HG03432 (cell line): ENCODE results near the gene MIS12.
A peak's percentile ranks its signal among the peaks of the same experiment; 100 is the strongest.

Experiments used
- ATAC-seq: cut with Tn5 transposase; IDR thresholded peaks from one replicate; pipeline ENCODE4 v1.9.1; 2021; ENCODE audit warnings: mild to moderate bottlenecking, moderate library complexity; ENCODE audit not compliant: unreplicated experiment

The MIS12 gene

DNA sequence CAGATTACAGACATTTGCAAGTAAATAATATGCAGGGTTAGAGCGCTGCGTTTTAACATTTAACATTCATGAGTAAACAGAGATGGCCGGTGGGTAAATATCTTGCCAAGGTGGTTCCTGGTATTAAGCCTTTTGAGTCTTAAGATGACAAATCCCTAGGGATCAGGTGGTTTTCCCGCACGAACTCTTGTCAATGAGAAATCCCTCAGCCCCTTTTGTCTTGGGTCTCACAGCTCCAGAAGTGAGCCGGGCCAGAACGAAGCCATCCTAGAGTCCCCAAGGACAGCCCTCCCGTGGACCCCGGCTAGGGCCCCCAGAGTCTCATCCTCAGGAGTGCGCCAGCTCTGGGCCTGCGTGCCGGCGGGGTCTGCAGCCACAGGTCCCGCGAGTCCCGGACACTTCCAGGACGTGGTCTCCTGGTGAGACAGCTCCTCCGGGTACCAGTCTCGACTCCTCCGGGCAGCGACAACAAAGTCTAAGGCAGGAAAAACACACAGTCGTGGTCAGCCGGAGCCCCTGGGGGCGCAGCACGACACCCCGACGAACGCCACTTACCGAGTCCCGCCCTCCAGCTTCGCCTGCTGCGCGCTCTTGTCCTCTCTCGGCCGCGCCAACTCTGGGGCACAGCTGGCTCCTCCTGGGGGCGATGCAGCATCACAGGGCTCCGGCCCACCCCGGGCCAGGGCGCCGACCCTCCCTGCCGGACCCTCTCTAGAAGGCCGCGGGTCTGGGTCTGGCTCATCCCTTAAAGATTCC lies 13.3 kb downstream of the MIS12 start:
- ATAC-seq: no peak

DNA sequence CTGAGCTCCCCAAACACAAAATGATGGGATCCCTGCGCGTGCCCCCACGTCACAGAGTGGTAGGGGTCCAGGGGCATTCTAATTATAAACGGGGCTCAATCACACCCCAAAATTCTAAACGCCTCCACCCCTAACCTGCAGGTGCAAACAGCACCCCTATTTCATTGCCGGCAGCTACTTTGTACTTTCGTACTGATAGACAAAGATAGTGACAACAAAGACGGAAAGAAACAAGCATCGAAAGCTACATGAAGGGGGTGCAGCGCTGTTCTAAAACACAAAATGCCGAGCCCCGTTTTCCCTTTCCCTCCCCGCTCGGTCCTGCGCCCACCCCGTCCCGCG lies 13.9 kb downstream of the MIS12 start:
- ATAC-seq: no peak

DNA sequence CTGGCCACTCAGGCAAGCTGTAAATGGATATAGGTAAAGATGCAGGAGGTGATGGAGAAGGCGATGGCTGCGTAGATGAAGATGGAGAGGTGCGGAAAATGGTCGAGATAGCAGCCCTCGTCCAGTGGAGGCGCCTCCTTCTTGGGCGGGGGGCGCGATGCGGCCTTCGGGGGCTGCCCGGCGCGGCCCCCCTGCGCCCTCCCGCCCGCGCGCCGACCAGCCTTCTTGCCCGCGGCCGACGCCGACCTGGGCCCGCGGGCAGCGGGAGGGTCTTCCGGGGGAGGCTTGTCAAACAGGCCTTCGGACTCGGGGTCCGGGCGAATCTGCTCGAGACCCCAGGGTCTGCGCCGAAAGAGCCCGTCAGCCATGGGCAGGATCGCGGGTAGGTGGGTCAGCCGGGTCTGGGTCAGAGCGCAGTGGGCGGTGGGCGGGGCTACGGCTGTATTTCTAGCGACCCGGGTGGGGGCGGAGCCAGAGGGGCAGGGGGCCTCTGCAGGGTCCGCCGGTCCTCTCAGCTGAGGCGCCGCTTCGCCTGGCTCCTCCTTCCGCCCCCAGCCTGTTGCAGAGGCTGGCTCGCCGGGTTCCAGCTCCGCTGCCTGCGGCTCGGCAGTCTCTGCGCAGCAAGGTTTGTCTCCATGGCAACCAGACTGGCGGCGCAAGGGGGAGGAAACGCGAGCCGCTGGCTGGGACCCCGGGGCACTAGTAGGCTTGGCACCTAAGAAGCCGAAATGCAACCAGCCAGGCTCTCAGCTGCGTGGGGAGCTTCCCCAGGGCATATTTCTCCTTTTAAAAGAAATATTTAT lies 14.4 kb downstream of the MIS12 start:
- ATAC-seq: no peak

DNA sequence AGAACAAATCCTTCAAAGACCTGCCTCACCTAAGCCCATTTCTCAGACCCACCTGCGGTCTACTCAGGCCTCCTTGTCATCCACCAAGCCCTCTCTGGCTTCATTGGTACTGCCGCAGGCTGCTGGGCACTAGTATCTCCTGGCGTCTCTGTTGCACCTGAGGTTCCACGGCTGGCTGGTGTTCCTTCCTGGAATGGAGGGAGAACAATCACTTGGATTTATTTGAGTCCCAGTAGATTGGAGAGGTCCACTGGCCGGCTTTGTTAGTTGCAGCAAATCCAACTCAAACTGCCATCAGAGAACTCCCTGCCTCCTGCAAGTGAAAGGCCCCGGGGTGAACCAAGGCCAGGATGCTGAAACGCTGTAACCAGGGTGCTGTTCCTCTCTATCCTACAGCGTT lies 15.3 kb downstream of the MIS12 start:
- ATAC-seq: no peak

DNA sequence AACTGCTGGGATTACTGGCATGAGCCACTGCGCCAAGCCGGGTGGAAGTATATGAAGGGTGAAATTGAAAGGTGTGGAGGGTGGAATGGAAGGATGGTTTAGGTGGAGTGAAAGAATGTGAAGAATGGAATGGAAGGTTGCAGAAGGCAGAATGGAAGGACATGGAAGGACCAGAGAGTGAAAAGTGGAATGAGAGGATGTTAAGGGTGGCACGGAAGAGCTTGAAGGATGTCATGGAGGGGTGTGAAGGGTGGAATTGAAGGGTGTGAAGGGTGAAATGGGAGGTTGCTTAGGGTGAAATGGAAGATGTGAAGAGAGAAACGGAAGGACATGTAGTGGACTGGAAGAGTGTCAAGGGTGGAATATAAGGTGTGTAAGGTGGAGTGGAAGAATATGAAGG lies 16.2 kb downstream of the MIS12 start:
- ATAC-seq: no peak

DNA sequence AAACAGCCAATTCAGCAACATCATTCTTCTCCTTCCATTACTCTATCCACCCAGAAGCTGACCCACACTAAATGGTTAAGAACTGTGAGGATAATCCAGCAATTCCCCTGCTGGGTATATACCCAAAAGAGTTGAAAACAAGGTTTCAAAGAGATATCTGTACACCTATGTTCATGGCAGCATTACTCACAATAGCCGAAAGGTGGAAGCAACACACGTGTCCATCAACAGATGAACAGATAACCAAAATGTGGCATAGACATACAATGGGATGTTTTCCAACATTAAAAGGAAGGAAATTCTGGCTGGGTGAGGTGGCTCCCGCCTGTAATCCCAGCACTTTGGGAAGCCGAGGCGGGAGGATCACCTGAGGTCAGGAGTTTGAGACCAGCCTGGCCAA lies 19.9 kb downstream of the MIS12 start:
- no peak for ATAC-seq

DNA sequence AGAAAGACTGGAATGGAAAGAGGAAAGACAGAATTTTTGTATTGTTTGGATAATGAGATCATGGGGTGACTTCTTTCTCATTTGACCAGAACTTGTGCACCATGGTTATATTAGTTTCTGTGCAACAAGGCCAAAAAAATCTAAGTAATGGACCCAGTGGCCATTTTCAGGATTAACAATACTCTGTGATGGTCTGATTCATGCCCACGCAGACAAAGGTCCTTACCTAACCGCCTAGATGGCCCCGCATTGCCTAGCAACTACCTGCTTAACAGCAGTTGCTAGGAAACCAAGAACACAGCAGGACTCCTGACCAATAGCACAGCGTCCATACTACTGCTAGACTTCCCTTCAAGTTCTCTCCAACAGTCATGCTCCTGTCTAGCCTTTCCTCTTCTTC lies 22.4 kb downstream of the MIS12 start:
- ATAC-seq: no peak

DNA sequence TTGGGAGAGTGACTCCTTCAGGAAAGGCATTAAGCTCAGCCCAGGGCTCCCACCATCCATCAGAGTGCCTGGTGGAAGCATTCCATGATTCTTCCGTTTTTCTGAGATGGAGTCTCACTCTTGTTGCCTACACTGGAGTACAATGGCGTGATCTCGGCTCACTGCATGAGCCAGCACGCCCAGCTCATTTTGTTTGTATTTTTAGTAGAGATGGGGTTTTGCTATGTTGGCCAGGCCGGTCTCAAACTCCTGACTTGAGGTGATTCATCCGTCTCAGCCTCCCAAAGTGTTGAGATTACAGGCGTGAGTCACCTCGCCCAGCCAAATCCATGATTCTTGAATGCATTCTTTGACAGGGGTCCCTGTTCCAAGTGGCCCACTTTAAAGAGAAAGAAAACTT lies 23.1 kb downstream of the MIS12 start:
- no peak for ATAC-seq

DNA sequence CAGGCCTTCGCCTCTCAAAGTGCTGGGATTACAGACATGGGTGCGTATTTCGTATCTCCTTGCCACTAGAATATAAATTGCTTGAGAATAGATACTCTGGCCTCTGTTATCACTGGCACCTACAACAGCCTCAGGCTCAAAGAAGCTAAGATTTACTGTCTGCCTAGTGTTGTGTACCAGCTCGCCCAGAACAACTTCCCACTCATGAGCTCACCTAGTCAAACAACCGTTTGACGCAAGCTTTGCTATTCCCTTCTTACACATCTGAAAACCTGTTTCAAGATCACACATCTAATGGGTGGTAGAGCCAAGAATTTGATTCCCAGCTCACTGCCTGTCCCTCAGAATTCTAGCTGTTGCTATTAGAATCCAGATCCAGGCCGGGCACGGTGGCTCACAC lies 24.4 kb downstream of the MIS12 start:
- no peak for ATAC-seq

DNA sequence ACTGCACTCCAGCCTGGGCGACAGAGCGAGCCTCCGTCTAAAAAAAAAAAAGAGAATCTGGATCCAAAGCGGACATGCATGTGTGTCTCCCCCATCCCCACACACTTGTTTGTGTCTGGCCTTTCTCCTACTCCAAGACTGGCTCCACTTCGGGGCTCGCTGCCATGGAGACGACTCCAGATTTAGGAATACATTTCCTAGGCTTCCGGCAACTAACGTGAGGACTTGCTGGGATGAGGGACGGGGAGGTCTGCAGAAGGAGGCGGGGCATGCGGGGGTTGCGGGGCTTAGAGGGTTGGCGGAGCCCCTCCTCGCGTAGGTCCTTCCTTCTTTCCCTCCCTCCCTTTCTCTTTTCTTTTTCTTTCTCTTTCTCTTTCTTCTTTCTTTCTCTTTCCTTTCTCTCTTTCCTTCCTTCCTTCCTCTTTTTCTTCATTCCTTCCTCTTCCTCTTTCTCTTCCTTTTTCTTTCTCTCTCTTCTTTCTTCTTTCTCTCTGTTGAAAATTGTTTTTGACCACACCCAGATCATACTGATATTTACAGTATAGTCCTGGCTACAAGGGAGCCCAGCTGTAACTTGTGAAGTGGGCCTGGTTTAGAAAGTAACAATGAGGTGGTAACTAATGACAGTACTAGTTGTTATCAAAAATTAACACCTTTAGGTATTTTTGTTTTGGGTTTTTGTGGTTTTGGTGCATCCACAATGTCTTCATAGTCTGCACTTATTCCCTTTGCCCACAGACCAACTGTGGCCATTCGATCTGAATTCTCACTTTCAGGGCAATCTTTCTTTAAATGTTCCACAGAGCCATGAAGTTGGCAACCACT lies 25.2 kb downstream of the MIS12 start:
- no peak for ATAC-seq

DNA sequence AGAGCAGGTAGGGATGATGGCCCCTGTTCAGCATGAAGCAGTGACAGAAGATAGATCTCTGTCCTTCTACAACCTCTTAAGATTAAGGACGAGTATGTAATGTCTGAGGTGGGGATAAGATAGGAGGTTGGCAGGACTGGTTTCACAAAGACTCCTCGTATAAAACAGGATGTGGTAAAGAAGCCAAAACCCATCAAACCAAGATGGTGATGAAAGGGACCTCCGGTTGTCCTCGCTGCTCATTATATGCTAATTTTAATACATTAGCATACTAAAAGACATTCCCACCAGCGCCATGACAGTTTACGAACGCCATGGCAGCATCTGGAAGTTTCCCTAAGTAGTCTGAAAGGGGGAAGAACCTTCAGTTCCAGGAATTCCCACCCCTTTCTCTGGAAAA lies 27.3 kb downstream of the MIS12 start:
- ATAC-seq: no peak

DNA sequence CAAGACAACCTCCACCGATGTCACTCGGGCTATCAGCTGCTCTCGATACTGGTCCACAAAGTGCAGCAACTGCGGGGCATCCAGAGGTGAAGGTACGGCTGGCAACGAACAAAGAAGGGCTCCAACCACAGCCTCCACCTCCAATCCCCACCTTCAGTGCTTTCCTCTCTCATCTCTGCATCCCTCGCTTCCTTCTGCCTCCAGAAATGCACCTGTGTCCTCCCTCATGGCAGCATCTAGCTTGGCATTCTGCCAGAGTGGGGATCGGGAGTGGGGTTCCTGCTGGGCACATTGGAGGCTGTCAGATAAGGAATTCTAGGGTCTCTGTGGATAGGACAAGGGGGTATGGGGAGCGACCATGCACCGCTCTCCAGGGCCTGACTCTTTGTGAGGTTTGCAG lies 28.6 kb downstream of the MIS12 start:
- ATAC-seq: no peak

DNA sequence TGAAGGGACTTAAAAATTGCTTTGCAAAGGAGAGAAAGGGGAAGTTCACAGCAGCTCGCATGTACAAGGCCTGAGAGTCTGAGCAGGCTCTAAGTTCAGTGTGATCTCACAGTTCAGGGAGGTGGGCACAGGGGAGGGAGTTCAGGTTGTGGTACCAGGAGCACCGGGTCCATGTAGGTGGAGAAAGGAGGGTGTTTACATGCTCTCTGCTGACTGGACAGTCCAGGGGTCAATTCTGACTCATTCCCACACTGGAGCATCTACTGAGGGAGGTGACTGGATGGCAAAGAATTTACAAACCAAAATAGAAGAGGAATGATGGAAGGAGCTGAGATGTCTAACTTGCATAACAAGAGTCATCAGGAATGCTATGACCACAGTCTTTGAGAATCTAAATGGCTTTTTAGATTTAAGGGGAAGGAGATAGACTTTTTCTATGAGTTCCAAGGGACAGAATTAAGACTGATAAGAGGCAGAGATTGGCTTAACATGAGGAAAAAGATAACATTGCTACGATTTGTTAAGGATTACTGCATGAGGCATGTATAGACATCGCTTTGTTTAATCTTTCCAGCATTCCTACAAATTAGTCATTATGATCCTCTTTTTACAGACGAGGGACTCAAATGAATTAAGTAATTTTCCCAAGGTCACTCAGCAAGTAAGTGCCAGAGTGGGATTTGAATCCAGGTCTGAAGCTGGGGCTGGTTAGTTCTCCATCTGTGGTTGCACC lies 29.9 kb downstream of the MIS12 start:
- ATAC-seq: no peak

DNA sequence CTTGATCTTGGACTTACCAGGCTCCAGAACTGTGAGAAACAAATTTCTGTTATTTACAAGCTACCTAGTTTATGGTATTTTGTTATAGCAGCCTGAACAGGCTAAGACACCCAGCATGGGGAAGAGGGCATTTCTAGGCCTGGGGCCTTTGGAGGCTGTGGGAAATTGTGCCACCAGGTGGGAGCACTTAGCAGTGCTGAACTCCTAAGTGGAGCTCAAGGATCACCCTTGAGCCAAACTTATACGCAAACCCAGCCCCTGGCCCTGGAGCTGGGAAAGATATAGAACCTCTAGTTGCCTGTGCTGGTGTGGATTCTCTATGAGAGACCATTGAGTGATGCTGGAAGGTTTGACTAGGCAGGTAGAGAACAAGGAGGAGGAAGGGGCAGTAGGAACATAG lies 36.1 kb downstream of the MIS12 start:
- no peak for ATAC-seq

DNA sequence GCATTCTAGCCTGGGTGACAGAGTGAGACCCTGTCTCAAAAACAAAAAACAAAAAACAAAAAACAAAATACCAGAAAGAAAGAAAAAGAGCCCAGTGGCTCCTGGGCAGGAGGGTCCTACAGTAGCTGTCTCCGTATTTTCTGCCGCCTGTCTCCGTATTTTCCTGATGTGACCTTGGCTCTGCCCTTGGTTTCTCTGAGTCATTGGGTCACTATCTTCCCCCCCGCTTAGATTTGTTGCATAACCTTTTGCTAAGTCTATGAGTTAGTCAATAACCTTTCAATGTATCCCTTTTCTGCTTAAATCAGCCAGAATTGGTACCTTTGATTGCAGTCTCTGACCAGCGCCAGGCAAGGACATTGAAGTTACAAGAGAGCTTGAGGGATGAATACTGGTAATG lies 36.9 kb downstream of the MIS12 start:
- ATAC-seq: no peak

DNA sequence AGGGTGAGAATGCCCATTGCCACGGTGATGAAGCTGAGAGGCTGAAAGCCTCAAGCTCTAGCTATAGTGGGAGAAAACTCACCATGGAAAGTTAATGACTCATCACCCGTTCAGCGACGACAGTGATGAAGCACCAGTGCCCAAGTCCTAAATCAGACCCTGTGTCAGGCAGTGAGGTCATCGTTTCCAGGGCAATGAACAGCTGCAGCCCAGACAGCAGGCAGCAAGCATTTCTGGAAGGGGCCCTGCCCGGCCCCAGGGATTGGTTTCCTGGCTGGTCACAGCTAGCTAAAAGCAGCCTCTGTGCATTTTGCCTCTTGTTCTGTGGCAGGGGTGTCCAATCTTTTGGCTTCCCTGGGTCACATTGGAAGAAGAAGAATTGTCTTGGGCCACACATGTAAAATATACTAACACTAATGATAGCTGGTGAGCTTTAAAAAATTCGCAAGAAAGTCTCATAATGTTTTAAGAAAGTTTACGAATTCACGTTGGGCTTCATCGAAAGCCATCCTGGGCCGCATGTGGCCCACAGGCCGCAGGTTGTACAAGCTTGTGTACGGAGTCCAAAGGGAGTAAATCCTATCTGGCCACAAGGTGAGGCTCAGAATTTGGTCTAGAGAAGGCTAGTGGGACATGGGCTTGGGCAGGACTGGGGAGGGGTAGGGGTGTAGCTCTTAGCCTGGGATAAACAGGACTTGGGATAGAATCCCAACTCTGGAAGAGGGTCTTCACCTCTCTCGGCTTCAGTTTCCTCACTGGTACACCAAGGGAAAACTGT lies 40.6 kb downstream of the MIS12 start:
- ATAC-seq: peak; percentile 43

DNA sequence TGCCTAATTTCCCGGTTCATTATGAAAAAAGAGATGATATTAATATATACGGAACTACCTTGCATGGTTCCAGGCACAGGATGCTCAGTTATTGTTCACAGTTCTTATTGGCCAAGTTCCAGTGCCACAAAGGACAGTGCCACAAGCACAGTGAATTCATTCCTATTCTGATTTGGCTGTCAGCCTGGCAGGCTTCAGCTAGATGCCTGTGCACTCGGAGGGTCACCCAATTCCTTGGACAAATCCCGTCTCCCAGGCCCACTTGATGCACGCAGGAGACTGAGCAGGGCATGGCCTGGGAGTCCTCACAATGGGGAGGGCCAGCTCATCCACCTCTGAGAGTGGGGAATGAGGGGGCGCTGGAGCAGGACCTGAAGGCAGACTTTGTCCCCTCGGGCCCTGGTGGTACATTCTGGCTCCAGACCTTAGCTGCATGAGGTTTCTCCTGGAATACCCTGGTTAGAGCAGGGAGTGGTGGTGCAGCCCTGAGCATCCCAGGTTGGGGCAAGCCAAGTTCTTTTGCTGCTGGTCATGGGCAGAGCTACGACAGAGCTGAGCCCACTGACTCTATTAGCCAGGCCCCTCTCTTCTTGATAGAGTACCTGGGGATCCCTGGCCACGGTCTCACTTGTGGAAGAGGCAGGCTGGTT lies 41.4 kb downstream of the MIS12 start:
- ATAC-seq: no peak

DNA sequence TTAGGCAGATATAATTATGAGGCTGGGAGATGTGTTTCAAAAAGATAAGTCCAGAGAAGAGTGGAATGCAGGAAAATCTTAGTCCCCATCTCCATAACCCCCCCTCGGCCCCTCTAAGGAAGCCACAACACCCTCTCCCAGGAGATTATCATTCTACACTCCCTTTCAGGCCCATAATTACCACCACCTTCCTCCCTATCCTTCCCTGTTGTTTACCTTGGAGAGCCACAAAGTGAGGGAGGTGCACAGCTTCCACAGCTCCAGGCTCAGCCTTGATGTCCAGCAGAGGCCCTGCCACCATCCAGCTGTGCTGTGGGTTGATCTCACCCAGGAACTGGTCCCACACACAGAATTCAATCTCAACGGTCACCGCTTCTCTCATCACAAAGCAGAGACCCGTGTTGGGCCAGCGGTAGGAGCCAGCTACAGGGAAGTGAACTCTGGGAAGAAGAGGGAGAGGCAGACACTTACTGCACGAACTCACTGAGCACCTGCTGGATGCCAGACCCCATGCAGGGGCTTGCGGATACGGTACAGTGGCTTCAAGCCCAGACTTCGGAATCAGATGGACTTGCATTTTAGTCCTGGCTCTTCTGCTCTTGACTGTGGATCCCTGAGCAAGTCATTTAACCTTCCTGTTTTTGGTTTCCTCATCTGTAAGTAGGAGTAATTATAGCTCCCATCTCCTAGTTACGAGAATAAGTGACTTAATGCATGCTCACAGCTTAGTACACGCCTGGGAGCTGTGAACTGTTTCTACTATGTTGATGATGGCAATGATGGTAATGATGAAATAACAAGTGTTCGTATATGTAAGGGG lies 44.1 kb downstream of the MIS12 start:
- no peak for ATAC-seq

DNA sequence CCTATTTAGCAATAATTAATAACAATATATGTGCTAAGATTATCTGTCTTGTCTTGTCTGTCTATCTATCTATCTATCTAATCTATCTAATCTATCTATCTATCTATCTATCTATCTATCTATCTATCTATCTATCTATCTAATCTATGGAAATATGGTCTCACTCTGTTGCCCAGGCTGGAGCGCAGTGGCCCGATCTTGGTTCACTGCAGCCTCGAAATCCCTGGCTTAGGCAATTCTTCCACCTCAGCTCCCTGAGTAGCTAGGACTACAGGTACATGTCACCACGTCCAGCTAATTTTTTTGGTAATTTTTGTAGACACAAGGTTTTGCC lies 44.7 kb downstream of the MIS12 start:
- ATAC-seq: no peak
